ENCODE results near the gene ASCL5.
"Not testable (repeated sequence)": the region's sequence is repeated elsewhere in the genome, so short reads cannot be mapped to it uniquely, and the experiment has no call there.

ASCL5 gene

DNA sequence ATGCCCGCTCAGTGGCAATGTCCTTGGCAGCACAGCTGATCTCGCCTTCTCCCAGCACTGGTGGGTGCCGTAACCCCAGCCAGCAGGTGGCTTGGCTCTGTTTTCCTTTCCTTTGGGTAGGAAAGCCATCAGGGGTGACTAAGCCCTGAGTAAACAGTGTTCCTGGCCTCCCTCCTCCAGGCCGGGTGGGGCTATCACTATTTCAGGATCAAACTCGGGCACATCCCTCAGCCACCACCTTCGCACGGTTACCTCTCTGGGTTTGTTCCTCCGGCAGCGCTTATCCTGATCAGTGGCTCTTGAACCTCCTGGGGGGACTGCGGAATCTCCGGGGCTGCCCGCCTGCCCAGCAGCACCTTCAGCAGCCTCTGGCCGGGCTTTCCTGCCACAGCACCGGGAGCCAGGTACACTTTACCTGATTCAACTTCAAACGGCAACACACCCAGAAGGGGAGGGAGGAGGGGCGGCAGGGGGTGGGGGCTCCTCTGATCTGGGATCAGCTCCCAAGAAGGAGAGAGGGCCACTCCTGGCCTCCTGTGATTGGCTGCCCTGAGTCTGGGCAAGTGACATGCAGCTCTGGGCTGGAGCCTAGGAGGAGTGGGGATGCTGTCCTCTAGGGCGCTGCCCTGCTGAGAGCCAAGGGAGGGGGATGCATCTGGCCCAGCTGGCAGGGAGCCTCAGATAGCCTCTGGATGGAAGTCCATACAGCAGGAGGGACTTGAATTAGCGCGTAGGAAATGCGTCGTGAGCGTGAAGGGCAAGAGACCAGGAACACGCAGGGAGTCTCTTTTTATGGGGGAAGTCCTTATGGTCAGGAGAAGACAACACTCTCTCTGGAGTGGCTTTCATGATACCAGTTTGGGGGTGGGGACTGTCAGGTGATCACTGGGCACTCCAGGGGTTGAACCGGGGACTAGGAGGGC lies at the start of gene ASCL5:
ASCL5 (minus strand) TSS at position 353 of the 923 bp plus-strand sequence. CDS start 11,812 bp downstream, outside the sequence.
- DNase-seq (ENCODE audit: low spot score) = no peak

- no peak for DNase-seq (ENCODE audit: low spot score)
Measured at GRCh38 chr1:201175820-201176500, 49.0 kb upstream of the ASCL5 start.

DNA sequence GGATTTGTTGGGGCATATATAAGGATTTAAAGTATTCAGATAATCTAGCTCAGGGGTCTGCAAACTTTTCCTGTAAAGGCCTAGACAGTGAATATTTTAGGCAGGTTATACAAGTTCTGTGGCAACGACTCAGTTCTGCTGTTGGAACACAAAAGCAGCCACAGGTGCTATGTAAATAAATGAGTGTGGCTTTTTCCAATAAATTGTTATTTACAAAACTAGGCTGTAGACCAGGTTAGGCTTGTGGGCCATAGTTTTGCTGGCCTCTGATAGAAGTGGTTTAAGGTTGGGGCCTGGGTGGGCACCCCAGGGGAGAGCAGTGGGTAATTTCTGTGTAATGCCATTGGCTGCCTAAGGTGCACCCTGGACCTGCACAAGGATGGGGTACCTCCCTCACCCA lies 46.8 kb upstream of the ASCL5 start:
- no peak for DNase-seq (ENCODE audit: low spot score)

- no peak for DNase-seq (ENCODE audit: low spot score)
Measured at GRCh38 chr1:201172999-201173610, 46.1 kb upstream of the ASCL5 start.

DNA sequence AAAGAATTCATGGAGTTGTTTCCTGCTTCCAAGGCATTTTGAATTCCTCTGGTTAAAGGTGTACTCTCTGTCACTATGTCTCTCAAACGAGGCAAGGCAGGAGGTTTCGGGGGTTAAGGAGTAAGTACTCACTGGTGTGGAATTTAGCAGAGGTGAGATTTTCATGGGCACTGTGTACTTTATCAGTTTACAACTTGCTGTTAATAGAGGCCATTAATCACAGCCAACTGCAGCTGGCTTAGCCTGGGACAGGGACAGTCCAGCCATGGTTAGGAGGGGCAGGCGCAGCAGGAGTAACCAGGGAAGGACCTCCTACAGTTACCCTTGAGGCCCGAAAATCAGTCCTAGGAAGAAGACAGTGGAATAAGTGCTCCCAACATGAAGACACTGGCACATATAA lies 45.3 kb upstream of the ASCL5 start:
- no peak for DNase-seq (ENCODE audit: low spot score)

DNA sequence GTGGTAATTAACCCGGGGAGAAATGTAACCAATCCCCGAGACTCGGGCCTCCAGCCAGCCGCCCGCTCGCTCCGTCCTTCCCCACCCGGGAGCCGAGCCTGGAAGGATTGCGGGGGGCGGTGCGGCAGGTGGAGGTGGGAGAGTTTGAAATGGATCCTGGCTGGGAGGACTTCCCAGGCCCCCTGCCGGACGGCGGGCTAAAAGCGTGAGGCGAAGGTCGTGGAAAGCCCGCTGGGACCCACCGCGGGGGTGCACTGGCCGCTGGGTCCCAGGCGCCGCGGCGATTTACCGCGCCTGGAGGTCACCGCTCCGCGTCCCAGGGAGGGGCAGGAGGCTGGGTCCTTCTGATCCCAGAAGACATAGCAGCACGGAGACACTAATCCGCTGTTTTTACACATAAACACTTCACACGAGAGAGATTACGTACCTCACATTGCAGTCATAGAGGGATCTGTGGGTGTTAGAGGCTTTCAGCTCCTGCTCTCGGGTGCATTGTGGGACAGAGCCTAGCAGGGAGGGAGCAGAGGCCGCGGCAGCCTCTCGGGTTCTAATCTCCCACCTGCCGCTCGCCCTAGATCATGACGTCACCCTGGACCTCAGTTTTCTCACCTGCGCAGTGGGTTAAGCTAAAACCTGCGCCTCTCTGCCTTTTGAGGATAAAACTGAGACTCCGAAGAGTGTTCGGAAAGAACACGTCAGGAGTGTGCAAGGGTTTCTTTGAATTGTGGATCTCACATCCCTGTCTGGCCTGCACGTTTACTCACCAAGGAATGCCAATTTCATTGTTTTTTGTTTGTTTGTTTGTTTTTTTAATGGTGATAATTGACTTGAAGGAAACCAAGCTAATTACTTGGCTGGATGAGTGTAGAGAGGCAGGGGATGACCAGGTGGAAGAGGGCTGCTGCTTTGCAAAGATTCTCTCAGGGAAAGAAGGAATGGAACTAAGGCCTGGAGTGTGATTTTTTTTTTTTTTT lies 44.4 kb upstream of the ASCL5 start:
- peak; percentile 56 for DNase-seq (ENCODE audit: low spot score)

GRCh38 chr1:201170533-201171062 lies 43.6 kb upstream of the ASCL5 start:
- DNase-seq (ENCODE audit: low spot score) = peak; percentile 95

GRCh38 chr1:201169971-201170532 lies 43.1 kb upstream of the ASCL5 start:
- DNase-seq (ENCODE audit: low spot score) = no peak

DNA sequence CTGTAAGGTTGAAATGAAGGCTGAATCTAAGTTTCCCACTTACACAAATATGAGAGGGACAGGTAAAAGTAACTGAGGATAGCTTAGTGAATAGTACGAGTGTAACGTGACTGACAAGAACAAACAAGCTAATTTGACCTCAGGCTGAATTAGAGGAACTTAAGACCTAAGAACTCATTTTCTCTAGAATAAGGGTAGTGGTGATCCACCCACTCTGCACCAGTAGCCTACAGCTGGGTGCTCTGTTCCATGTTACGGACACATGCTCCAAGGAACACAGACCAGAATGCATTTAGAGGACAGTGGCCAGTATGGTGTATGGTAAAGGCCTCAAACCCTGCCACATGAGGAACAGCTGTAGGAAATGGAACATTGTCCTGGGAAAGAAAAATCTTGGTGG lies 42.2 kb upstream of the ASCL5 start:
- DNase-seq (ENCODE audit: low spot score) = no peak

- DNase-seq (ENCODE audit: low spot score) = no peak
Measured at GRCh38 chr1:201167041-201167991, 40.3 kb upstream of the ASCL5 start.

- no peak for DNase-seq (ENCODE audit: low spot score)
Measured at GRCh38 chr1:201164645-201165044, 37.7 kb upstream of the ASCL5 start.

DNA sequence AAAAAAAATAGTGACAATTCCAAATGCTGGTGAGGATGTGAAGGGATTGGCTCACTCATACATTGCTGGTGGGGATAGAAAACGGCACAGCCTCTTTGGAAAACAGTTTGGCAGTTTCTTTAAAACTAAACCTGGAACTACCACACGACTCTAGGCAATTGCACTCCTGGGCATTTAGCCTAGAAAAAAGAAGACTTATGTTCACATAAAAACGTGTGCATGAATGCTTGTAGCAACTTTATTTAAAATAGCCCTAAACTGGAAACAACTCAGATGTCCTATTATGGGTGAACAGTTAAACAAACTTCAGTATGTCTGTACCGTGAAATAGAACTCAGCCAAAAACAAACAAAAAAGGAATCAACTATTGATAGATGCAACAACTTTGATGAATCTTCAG lies 36.7 kb upstream of the ASCL5 start:
- no peak for DNase-seq (ENCODE audit: low spot score)

- DNase-seq (ENCODE audit: low spot score) = not testable (repeated sequence)
Measured at GRCh38 chr1:201163036-201163435, 36.1 kb upstream of the ASCL5 start.

DNA sequence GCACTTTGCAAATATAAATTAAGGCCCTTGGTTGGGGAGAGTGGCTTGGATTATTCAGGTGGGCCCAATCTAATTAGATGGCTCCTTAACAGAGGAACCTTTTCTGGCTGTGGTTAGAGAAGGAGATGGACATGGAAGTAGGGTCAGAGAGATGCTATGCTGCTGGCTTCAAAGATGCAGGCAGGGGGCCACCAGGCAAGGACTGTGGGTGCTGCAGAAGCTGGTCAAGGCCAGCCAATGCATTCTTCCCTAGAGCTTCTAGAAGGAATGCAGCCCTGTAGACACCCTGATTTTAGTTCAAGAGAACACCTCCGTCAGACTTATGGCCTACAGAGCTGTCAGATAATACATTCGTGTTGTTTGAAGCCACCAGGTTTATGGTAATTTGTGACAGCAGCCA lies 31.0 kb upstream of the ASCL5 start:
- DNase-seq (ENCODE audit: low spot score) = no peak

GRCh38 chr1:201156819-201157218 lies 29.8 kb upstream of the ASCL5 start:
- DNase-seq (ENCODE audit: low spot score) = no peak

DNA sequence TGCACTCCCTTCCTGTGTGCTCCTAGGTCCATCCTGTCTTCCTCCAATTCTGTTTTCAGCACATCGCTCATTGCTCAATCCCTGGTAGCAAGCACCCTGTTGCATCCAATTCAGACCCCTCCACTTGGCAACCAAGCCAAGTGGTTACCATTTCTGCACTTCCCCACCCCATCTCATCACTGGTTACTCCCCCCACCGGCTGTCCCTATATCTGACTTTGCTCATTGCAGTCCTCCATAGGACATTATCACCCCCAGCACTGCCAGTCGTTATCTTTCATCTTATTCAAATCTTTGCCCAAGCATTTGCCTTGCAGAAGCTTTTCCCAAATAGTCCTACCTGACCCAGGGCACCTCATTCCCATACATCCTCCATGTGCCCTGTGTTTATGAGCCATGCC lies 29.4 kb upstream of the ASCL5 start:
- DNase-seq (ENCODE audit: low spot score) = no peak

DNA sequence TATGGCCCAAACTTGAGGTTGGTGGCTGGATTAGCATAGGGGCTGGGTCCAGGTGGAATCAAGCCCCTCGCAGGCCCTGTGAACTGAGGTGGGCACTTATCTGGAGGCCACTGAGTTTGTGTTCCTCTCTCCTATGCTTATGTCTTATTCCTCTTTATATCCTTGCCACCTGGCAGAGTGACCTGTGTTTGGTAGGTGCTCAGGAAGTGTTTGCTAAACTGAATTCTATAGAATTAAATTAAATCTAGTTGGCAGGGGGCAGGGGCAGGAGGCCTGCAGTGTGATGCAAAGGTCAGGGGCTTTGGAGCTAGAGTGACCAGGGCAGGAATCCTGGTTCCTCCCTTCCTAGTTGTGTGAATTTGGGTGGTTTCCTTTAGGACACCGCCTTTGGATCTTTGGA lies 28.4 kb upstream of the ASCL5 start:
- DNase-seq (ENCODE audit: low spot score) = no peak

GRCh38 chr1:201154389-201155165 lies 27.6 kb upstream of the ASCL5 start, which contains the start of gene TMEM9:
TMEM9 (minus strand) TSS chr1:201154474; CDS start chr1:201153923, 551 bp downstream.
- DNase-seq (ENCODE audit: low spot score) = peak; percentile 99
